Tibial artery (tissue), 4 donors: ENCODE measurements around the gene ZMYM5.

Experiments
- DNase-seq, 2 donors: peaks; one replicate each; pipeline ENCODE4 v3.0.0-alpha.2; 2019
- H3K27ac ChIP-seq, 2 donors: fragments of 200-600 bp; sonication (generic) in 1 of 2; 1 replicate in 1 of 2; 2 replicates in 1 of 2; pipeline ENCODE4 v1.5.1; 2018 to 2019; ENCODE audit warnings: mild to moderate bottlenecking in 1 of 2
- H3K27me3 ChIP-seq, 2 donors: fragments of 200-600 bp; sonication (generic) in 1 of 2; one replicate each; pipeline versions ENCODE4 v1.5.1 to v1.6.0; 2016 to 2019
- H3K36me3 ChIP-seq, 3 donors: fragments of 200-600 bp; sonication (generic) in 2 of 3; one replicate each; pipeline ENCODE4 v1.5.1; 2016 to 2019; ENCODE audit warnings: mild to moderate bottlenecking in 2 of 3
- H3K4me1 ChIP-seq, 4 donors: fragments of 200-600 bp; sonication (generic) in 2 of 4; 1 replicate in 3 of 4; 2 replicates in 1 of 4; pipeline ENCODE4 v1.5.1; 2016 to 2019
- H3K4me3 ChIP-seq, 2 donors: fragments of 200-600 bp; sonication (generic) in 1 of 2; 1 replicate in 1 of 2; 2 replicates in 1 of 2; pipeline ENCODE4 v1.5.1; 2018 to 2019; ENCODE audit warnings: mild to moderate bottlenecking in 2 of 2
- H3K9me3 ChIP-seq, 3 donors: fragments of 200-600 bp; sonication (generic) in 1 of 3; one replicate each; pipeline ENCODE4 v1.5.1; 2016 to 2019
- intact Hi-C: fragments of 100-400 bp; cut with DNase I; formaldehyde crosslinking; loops from one replicate; pipeline ENCODE4 v1.15.0; 2023; ENCODE audit warnings: low total_unique reads
- TF ChIP-seq, protein P1 (sequence below), 2 experiments: fragments of 200-600 bp in 1 of 2; fragments of 450-650 bp in 1 of 2; IDR thresholded peaks; one replicate each; pipeline ENCODE4 v1.5.1; 2017 to 2019; ENCODE audit warnings: antibody characterized with exemption in 2 of 2, mild to moderate bottlenecking in 1 of 2, moderate library complexity in 1 of 2

ZMYM5 gene

DNA sequence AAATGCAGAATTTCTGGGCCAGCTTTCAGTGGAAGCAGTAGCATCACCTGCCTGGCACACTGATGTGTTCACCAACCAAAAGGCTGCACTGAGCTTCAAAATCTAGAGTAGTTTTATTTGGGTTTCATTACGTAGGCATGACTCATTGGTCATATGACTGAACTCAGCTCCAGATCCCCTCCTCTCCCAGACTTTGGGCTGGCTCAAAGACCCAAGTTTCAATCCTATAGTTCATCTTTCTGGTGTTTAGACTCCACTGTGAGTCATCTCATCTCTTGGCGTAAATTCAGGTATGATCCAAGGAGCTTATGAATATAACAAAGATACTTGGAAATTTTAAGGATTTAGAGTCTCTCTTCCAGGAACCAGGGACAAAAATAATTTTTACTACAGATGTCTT lies 17.7 kb downstream of the ZMYM5 start:
- Histone ChIP-seq H3K4me3 (no peak overlapping the region), H3K36me3 (peaks cover 8 to 15% (median 10%) of the 10 kb centered on the region in 3 donors), H3K4me1 (peaks cover 0 to 53% (median 19%) of the 10 kb centered on the region in 4 donors), H3K27me3 (no peaks in the 10 kb centered on the region), H3K27ac (peak overlapping the region; percentile 33 to 59), H3K9me3 (no peaks in the 10 kb centered on the region)
- TF ChIP-seq, protein P1, sequence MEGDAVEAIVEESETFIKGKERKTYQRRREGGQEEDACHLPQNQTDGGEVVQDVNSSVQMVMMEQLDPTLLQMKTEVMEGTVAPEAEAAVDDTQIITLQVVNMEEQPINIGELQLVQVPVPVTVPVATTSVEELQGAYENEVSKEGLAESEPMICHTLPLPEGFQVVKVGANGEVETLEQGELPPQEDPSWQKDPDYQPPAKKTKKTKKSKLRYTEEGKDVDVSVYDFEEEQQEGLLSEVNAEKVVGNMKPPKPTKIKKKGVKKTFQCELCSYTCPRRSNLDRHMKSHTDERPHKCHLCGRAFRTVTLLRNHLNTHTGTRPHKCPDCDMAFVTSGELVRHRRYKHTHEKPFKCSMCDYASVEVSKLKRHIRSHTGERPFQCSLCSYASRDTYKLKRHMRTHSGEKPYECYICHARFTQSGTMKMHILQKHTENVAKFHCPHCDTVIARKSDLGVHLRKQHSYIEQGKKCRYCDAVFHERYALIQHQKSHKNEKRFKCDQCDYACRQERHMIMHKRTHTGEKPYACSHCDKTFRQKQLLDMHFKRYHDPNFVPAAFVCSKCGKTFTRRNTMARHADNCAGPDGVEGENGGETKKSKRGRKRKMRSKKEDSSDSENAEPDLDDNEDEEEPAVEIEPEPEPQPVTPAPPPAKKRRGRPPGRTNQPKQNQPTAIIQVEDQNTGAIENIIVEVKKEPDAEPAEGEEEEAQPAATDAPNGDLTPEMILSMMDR (IDR thresholded peaks at IDR 0.05): no peak
- no peak for DNase-seq
- intact Hi-C loops: no loop called here

DNA sequence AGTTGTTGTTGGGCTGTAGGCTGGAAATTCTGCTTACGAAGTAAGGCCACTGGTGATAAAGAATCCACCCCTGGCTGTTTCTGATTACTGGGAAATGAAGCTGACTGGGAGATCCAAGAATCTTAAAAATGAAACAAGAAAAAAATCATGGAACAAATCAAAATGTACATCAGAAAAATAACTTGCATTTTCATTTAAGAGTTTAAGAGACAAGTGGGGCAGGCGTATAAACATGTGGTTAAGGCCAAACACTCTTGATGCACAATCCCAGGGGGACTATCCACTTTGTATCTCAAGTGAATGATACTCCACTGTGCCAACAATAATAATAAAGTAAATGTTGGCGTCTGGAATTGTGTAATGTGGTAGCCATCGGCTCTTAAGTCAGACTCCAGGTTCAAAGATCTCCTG lies 24.6 kb downstream of the ZMYM5 start:
- H3K27ac ChIP-seq: peak overlapping the region; percentile 14 to 19
- no peak overlapping the region for H3K4me3 ChIP-seq
- no peak for DNase-seq
- intact Hi-C loops: no loop called here
- no peaks in the 10 kb centered on the region for H3K9me3 ChIP-seq
- peaks cover 0 to 33% (median 10%) of the 10 kb centered on the region in 4 donors for H3K4me1 ChIP-seq
- H3K27me3 ChIP-seq: no peaks in the 10 kb centered on the region
- H3K36me3 ChIP-seq: peaks cover 17 to 39% (median 35%) of the 10 kb centered on the region in 3 donors
- TF ChIP-seq, protein P1 (IDR thresholded peaks at IDR 0.05): no peak

DNA sequence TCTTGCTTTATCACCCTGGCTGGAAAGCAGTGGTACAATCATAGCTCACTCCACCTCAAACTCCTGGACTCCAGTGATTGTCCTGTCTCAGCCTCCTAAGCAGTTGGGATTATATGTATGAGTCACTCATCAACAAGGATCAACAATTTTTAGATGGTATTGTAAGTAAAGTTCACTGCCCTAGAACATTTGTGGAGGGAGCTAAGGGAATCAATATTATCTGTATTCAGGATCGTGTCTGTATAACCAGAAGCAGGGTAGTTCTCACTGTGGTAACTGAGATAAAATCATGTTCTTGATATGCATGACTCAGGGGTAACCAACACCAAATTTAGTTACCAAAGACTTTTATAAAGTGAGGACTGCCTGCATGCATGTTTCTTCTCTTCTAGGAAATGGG lies 27.0 kb downstream of the ZMYM5 start:
- Histone ChIP-seq H3K27me3 (no peaks in the 10 kb centered on the region), H3K4me3 (no peak overlapping the region), H3K27ac (no peak overlapping the region), H3K36me3 (peaks cover 39 to 53% (median 52%) of the 10 kb centered on the region in 3 donors), H3K9me3 (no peaks in the 10 kb centered on the region), H3K4me1 (peaks cover 0 to 27% (median 10%) of the 10 kb centered on the region in 4 donors)
- intact Hi-C loops: no loop called here
- TF ChIP-seq, protein P1 (IDR thresholded peaks at IDR 0.05): no peak
- DNase-seq: no peak

DNA sequence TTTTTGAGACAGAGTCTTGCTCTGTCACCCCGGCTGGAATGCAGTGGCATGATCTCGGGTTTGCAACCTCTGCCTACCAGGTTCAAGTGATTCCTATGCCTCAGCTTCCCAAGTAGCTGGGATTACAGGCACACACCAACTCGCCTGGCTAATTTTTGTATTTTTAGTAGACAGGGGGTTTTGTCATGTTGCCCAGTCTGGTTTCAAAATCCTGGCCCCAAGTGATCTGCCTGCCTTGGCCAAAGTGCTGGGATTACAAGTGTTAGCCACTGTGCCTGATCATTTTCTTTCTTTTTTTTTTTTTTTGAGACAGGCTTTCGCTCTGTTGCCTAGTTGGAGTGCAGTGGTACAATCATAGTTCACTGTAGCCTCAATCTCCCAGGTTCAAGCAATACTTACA lies 28.7 kb downstream of the ZMYM5 start:
- peak in 1 of 2 donors; percentile 9 for DNase-seq
- intact Hi-C loops: no loop called here
- TF ChIP-seq, protein P1 (IDR thresholded peaks at IDR 0.05): no peak
- Histone ChIP-seq H3K4me1 (peaks cover 0 to 18% (median 9%) of the 10 kb centered on the region in 4 donors), H3K27ac (no peak overlapping the region), H3K27me3 (no peaks in the 10 kb centered on the region), H3K4me3 (no peak overlapping the region), H3K9me3 (no peaks in the 10 kb centered on the region), H3K36me3 (peaks cover 51 to 68% (median 67%) of the 10 kb centered on the region in 3 donors)

DNA sequence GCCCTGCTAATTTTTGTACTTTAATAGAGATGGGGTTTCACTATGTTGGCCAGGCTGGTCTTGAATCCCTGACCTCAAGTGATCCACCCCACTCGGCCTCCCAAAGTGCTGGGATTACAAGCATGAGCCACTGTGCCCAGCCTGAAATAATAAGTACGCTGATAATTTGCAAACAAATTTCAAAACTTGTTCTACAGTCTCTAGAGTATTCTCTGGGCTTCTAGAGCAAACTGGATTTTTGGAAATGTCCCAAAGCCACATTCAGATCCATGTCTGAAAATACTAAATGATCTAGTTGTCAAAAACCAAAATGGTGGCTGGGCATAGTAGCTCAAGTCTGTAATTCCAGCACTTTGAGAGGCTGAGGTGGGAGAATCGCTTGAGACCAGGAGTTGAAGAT lies 40.8 kb downstream of the ZMYM5 start:
- peaks cover 31 to 47% (median 38%) of the 10 kb centered on the region in 3 donors for H3K36me3 ChIP-seq
- H3K27me3 ChIP-seq: no peaks in the 10 kb centered on the region
- TF ChIP-seq, protein P1 (IDR thresholded peaks at IDR 0.05): no peak
- no peak overlapping the region for H3K4me3 ChIP-seq
- no peak overlapping the region for H3K27ac ChIP-seq
- peak in 1 of 2 donors; percentile 16 for DNase-seq
- no peaks in the 10 kb centered on the region for H3K4me1 ChIP-seq
- H3K9me3 ChIP-seq: no peaks in the 10 kb centered on the region
- intact Hi-C loops: no loop called here
